CD14-positive monocyte (primary cell): ENCODE measurements around the gene TMEM18. TPM values are rescaled to one million over a fixed set of nuclear protein-coding genes. Genes with fewer than 3 reads are reported as not detected.

Experiments used
- DNase-seq, 3 donors: peaks; one replicate each; pipeline ENCODE4 v3.0.0-alpha.2; 2011 to 2022
- H2AFZ ChIP-seq: 2 replicates; pipeline ENCODE4 v1.6.0; 2012; ENCODE audit warnings: mild to moderate bottlenecking, low read depth, low read length, inconsistent platforms; ENCODE audit not compliant: insufficient read depth, poor library complexity, severe bottlenecking
- H3K27ac ChIP-seq, 2 donors: 1 replicate in 1 of 2; 2 replicates in 1 of 2; pipeline ENCODE4 v1.5.1; 2012 to 2013; ENCODE audit warnings: low read length in 2 of 2, control low read depth in 1 of 2, inconsistent platforms in 1 of 2, low read depth in 1 of 2, mild to moderate bottlenecking in 1 of 2
- H3K27me3 ChIP-seq, 2 donors: one replicate each; pipeline versions ENCODE4 v1.6.0 to v1.6.1; 2011 to 2013; ENCODE audit warnings: low read length in 2 of 2; ENCODE audit not compliant: control insufficient read depth in 2 of 2, insufficient read depth in 2 of 2
- H3K36me3 ChIP-seq, 2 donors: replicated peaks in 1 of 2; 1 replicate in 1 of 2; 2 replicates in 1 of 2; pipeline versions ENCODE4 v1.5.1 to v1.6.1; 2012 to 2013; ENCODE audit warnings: low read length in 2 of 2, control low read depth in 1 of 2, inconsistent platforms in 1 of 2, mild to moderate bottlenecking in 1 of 2; ENCODE audit not compliant: insufficient read depth in 2 of 2, control insufficient read depth in 1 of 2
- H3K4me1 ChIP-seq, 2 donors: 1 replicate in 1 of 2; 2 replicates in 1 of 2; pipeline versions ENCODE4 v1.5.1 to v1.6.1; 2012 to 2013; ENCODE audit warnings: low read length in 2 of 2, control low read depth in 1 of 2, inconsistent platforms in 1 of 2, mild to moderate bottlenecking in 1 of 2, moderate library complexity in 1 of 2; ENCODE audit not compliant: insufficient read depth in 2 of 2, control insufficient read depth in 1 of 2
- H3K4me2 ChIP-seq: replicated peaks from 2 replicates; pipeline ENCODE3; 2012; ENCODE audit warnings: low read length, moderate library complexity, mild to moderate bottlenecking; ENCODE audit not compliant: poor library complexity, severe bottlenecking; ENCODE audit errors: extremely low read depth
- H3K4me3 ChIP-seq, 3 experiments: fragments of 200-600 bp in 1 of 3; sonication (generic) in 1 of 3; replicated peaks in 1 of 3; 1 replicate in 2 of 3; 2 replicates in 1 of 3; pipeline ENCODE4 v1.5.1; 2011 to 2013; ENCODE audit warnings: low read length in 3 of 3, mild to moderate bottlenecking in 3 of 3, control low read depth in 2 of 3, low read depth in 2 of 3, inconsistent platforms in 1 of 3, moderate library complexity in 1 of 3
- H3K79me2 ChIP-seq: 2 replicates; pipeline ENCODE4 v1.6.0; 2012; ENCODE audit warnings: mild to moderate bottlenecking, control low read depth, inconsistent platforms, low read length, moderate library complexity; ENCODE audit not compliant: insufficient read depth
- H3K9ac ChIP-seq: 2 replicates; pipeline ENCODE4 v1.6.0; 2017; ENCODE audit warnings: low read length, mild to moderate bottlenecking; ENCODE audit not compliant: insufficient read depth, poor library complexity, severe bottlenecking
- H3K9me3 ChIP-seq, 2 donors: replicated peaks in 1 of 2; 1 replicate in 1 of 2; 2 replicates in 1 of 2; pipeline versions ENCODE4 v1.5.1 to v1.6.1; 2012 to 2013; ENCODE audit warnings: low read length in 2 of 2, control low read depth in 1 of 2; ENCODE audit not compliant: control insufficient read depth in 1 of 2, insufficient read depth in 1 of 2
- H4K20me1 ChIP-seq: 2 replicates; pipeline ENCODE4 v1.6.0; 2012; ENCODE audit warnings: mild to moderate bottlenecking, low read length, control low read depth, moderate library complexity; ENCODE audit not compliant: insufficient read depth
- H3K27ac Mint-ChIP-seq, 7 donors: one replicate each; pipeline ENCODE4 v1.8.0; 2020; ENCODE audit warnings: mild to moderate bottlenecking in 7 of 7, mixed read lengths in 7 of 7, moderate library complexity in 6 of 7, inconsistent platforms in 2 of 7
- H3K27me3 Mint-ChIP-seq, 3 donors: one replicate each; pipeline ENCODE4 v1.8.0; 2021 to 2022; ENCODE audit warnings: low read depth in 3 of 3, mild to moderate bottlenecking in 3 of 3, mixed read lengths in 3 of 3, moderate library complexity in 3 of 3, inconsistent platforms in 1 of 3
- H3K36me3 Mint-ChIP-seq, 2 donors: one replicate each; pipeline ENCODE4 v1.8.0; 2020; ENCODE audit warnings: mixed read lengths in 2 of 2, inconsistent platforms in 1 of 2, mild to moderate bottlenecking in 1 of 2
- H3K4me1 Mint-ChIP-seq: one replicate; pipeline ENCODE4 v1.8.0; 2020; ENCODE audit warnings: mild to moderate bottlenecking, mixed read lengths
- H3K4me3 Mint-ChIP-seq, 2 donors: one replicate each; pipeline ENCODE4 v1.8.0; 2020; ENCODE audit warnings: mild to moderate bottlenecking in 2 of 2, mixed read lengths in 2 of 2, moderate library complexity in 1 of 2
- H3K9me3 Mint-ChIP-seq, 7 donors: one replicate each; pipeline ENCODE4 v1.8.0; 2020 to 2022; ENCODE audit warnings: mixed read lengths in 7 of 7, mild to moderate bottlenecking in 6 of 7, moderate library complexity in 6 of 7, inconsistent platforms in 2 of 7
- CTCF ChIP-seq: fragments of 200-600 bp; IDR thresholded peaks from one replicate; pipeline ENCODE4 v1.8.0; 2022; ENCODE audit warnings: antibody characterized with exemption, mild to moderate bottlenecking
- WGBS: methylation state at CpG from one replicate; pipeline ENCODE4 v1.1.5; 2013; ENCODE audit warnings: missing lambda C conversion rate; ENCODE audit not compliant: insufficient coverage; 5-methylcytosine and 5-hydroxymethylcytosine counted together
- intact Hi-C, 2 donors: fragments of 100-400 bp; cut with micrococcal nuclease; formaldehyde crosslinking; loops; one replicate each; pipeline versions ENCODE4 v1.15.0 to v1.15.1; 2023
- polyA plus RNA-seq, 3 donors: library from polyadenylated mRNA; depleted of rRNA in 1 of 3; unstranded in 2 of 3; stranded (reverse) in 1 of 3; fragments of 300-500 nt in 2 of 3; fragments of >200 nt in 1 of 3; fragmentation: Illumina TruSeq in 2 of 3; gene quantifications; 1 replicate in 2 of 3; 2 replicates in 1 of 3; pipeline ENCODE4 v1.2.3, GENCODE V29; 2012 to 2021

Gene TMEM18
- polyA plus RNA-seq, 3 donors, result 9.3 to 23.5 (median 21.8) TPM

- no peak overlapping the region for H3K4me3 ChIP-seq
- no peak overlapping the region for H3K9ac ChIP-seq
- peaks cover 5 to 12% of the 10 kb centered on the region in 2 donors for H3K4me1 ChIP-seq
- peak overlapping the region; percentile 88 for H2AFZ ChIP-seq
- intact Hi-C loops, result no loop called here
- H3K36me3 Mint-ChIP-seq, result no peaks in the 10 kb centered on the region
- H3K27ac ChIP-seq, result no peak overlapping the region
- H3K4me2 ChIP-seq, result no peak overlapping the region
- no peak overlapping the region for H3K4me3 Mint-ChIP-seq
- H3K27me3 ChIP-seq, result peaks cover 0 to 6% of the 10 kb centered on the region in 2 donors
- no peak for TF ChIP-seq CTCF
- DNase-seq, result no peak
- H3K9me3 Mint-ChIP-seq, result no peaks in the 10 kb centered on the region
- H3K27ac Mint-ChIP-seq, result no peak overlapping the region
- no peaks in the 10 kb centered on the region for H4K20me1 ChIP-seq
- WGBS, result 84% methylated on average over 15 of the region's 16 CpGs
- H3K27me3 Mint-ChIP-seq, result peaks cover 3 to 12% (median 7%) of the 10 kb centered on the region in 3 donors
- peaks cover 7% of the 10 kb centered on the region for H3K4me1 Mint-ChIP-seq
- H3K79me2 ChIP-seq, result no peaks in the 10 kb centered on the region
- no peaks in the 10 kb centered on the region for H3K9me3 ChIP-seq
- H3K36me3 ChIP-seq, result no peaks in the 10 kb centered on the region
These were observed 39.8 kb downstream of the TMEM18 start for GRCh38 chr2:637406-637776.

- 12% methylated on average over 53 of the region's 57 CpGs for WGBS
- Mint-ChIP-seq H3K4me1 (peaks cover 7% of the 10 kb centered on the region), H3K27me3 (peaks cover 0 to 12% (median 7%) of the 10 kb centered on the region in 3 donors), H3K36me3 (no peaks in the 10 kb centered on the region), H3K4me3 (peak overlapping the region; percentile 75 to 82), H3K27ac (no peak overlapping the region), H3K9me3 (no peaks in the 10 kb centered on the region)
- H3K4me1 ChIP-seq, result peaks cover 5 to 12% of the 10 kb centered on the region in 2 donors
- peaks cover 0 to 6% of the 10 kb centered on the region in 2 donors for H3K27me3 ChIP-seq
- intact Hi-C loops, result no loop called here
- no peaks in the 10 kb centered on the region for H3K36me3 ChIP-seq
- TF ChIP-seq CTCF, result peak; percentile 94
- H3K27ac ChIP-seq, result no peak overlapping the region
- peak overlapping the region; percentile 54 for H3K9ac ChIP-seq
- H3K4me2 ChIP-seq, result peak overlapping the region; percentile 73
- H3K79me2 ChIP-seq, result no peaks in the 10 kb centered on the region
- peak overlapping the region; percentile 88 for H2AFZ ChIP-seq
- peak overlapping the region; percentile 27 to 66 (median 29) for H3K4me3 ChIP-seq
- H4K20me1 ChIP-seq, result no peaks in the 10 kb centered on the region
- peak; percentile 9 to 28 (median 25) for DNase-seq
- no peaks in the 10 kb centered on the region for H3K9me3 ChIP-seq
These were observed 40.4 kb downstream of the TMEM18 start for GRCh38 chr2:636641-637405.
